Breast epithelium (tissue), 3 donors: ENCODE results near the gene GOLGA8B.
"Not testable (repeated sequence)": the region's sequence is repeated elsewhere in the genome, so short reads cannot be mapped to it uniquely, and the experiment has no call there.

Source experiments
- CTCF ChIP-seq, 3 donors: fragments of 450-650 bp; IDR thresholded peaks; one replicate each; pipeline ENCODE4 v1.5.1; 2016 to 2017; ENCODE audit warnings: antibody characterized with exemption in 3 of 3, mild to moderate bottlenecking in 3 of 3, moderate library complexity in 3 of 3
- POLR2AphosphoS5 ChIP-seq, 3 donors: sonication (generic); formaldehyde crosslinking; IDR thresholded peaks; one replicate each; pipeline ENCODE4 v1.6.1; 2017; ENCODE audit warnings: antibody characterized with exemption in 3 of 3

DNA sequence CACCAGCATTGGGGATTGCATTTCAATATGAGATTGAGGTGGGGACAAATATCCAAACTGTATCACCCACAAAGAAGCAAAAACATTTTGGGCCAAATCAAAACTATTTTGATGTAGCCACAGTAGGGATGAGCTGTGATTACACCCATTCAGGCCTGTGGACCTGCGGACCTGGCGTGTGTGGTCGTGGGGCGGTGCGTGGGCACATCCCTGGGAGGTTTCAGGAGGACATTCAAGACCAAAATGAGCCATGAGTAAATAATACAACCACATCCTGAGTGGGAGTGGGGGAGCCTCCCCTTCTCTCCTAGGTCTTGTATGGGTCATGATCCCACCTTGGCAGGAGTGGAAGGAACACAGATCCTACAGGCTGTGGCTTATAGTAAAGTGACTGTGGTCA, 23.7 kb downstream of the GOLGA8B start:
- not testable (repeated sequence) for TF ChIP-seq CTCF, POLR2AphosphoS5 (IDR thresholded peaks at IDR 0.05)
